Activated naive CD4-positive, alpha-beta T cell treated with anti-CD3 and anti-CD28 coated beads for 36 hours (primary cell): ENCODE results near the gene ENTPD2. TPM values are rescaled to one million over a fixed set of nuclear protein-coding genes. Genes with fewer than 3 reads are reported as not detected.

Experiments
- CTCF ChIA-PET: fragments of 350-600 bp; sonication (Branson Sonifier 250); formaldehyde crosslinking; loops from one replicate; lab custom pipeline; 2021; ENCODE audit warnings: antibody characterized with exemption; lab: Charles Lee
- DNase-seq: peaks from one replicate; pipeline ENCODE4 v3.0.0-alpha.2; 2020
- H3K27ac Mint-ChIP-seq: one replicate; pipeline ENCODE4 v1.8.0; 2021; ENCODE audit warnings: mild to moderate bottlenecking, mixed read lengths
- H3K27me3 Mint-ChIP-seq: one replicate; pipeline ENCODE4 v1.8.0; 2021; ENCODE audit warnings: low read depth, mixed read lengths
- H3K36me3 Mint-ChIP-seq: one replicate; pipeline ENCODE4 v1.8.0; 2021; ENCODE audit warnings: low read depth, mixed read lengths
- H3K4me1 Mint-ChIP-seq: one replicate; pipeline ENCODE4 v1.8.0; 2021; ENCODE audit warnings: low read depth, mixed read lengths
- H3K4me3 Mint-ChIP-seq: one replicate; pipeline ENCODE4 v1.8.0; 2021; ENCODE audit warnings: mild to moderate bottlenecking, moderate library complexity, mixed read lengths
- H3K9me3 Mint-ChIP-seq: one replicate; pipeline ENCODE4 v1.8.0; 2021; ENCODE audit warnings: mixed read lengths
- intact Hi-C: fragments of 100-400 bp; cut with micrococcal nuclease; formaldehyde crosslinking; loops from one replicate; pipeline ENCODE4 v1.15.1; 2023
- total RNA-seq, 2 experiments: library from RNA; stranded (reverse); gene quantifications; one replicate each; pipeline ENCODE4 v1.2.3, GENCODE V29; 2021

The ENTPD2 gene
- total RNA-seq, 2 experiments from 2014 or later, result not detected

DNA sequence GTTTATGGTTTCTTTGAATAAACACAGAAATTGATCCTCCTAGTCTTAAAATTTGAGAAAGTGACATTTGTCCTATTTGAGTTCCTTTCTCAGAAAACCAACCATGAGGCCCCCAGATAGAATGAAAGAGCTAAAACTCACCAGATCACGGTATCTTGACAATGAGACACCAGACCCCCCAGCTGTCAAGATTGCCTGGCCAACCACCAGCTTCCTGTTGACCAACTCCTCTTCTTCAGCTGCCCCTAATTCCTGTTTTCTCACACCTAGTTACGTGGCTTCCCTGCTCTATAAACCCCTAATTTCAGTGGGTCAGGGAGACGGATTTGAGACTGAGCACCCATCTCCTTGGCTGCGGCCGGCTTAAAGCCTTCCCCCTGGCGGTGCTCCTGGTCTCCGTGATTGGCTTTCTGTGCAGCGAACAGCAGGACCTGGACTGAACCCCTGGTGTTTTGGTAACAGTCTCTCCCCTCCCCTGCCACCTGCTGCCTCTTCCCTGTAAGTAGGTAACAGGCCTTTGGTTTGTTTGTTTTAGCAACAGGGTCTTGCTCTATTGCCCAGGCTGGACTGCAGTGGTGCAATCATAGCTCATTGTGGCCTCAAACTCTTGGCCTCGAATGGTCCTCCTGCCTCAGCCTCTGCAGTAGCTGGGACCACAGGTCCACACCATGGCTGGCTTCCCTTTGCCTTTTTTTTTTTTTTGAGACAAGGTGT, 4.8 kb upstream of the ENTPD2 start:
- Mint-ChIP-seq H3K9me3 (no peaks in the 10 kb centered on the region), H3K4me3 (no peak overlapping the region), H3K36me3 (no peaks in the 10 kb centered on the region), H3K4me1 (no peaks in the 10 kb centered on the region), H3K27me3 (no peaks in the 10 kb centered on the region), H3K27ac (no peak overlapping the region)
- no peak for DNase-seq
- CTCF ChIA-PET, result interaction anchor here (1.1 to 4.7 kb wide), 4 partner anchors 10 to 23 kb away, joined by 3 to 17 read pairs (median 14); partner anchors contain the start of gene SAPCD2
- intact Hi-C loops, result no loop called here

DNA sequence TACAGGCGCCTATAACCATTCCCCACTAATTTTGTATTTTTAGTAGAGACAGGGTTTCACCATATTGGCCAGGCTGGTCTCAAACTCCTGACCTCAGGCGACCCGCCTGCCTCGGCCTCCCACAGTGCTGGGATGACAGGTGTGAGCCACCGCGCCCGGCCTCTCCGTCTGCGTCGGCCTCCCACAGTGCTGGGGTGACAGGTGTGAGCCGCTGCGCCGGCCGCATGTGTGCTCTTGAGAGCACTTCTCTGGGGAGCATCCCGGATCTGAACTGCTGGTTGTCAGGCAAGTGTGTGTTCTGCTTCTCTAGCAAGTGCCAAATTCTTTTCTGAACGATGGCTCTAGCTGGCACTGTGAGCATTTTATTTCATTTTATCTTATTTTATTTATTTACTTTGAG, 3.7 kb upstream of the ENTPD2 start:
- intact Hi-C loops, result no loop called here
- CTCF ChIA-PET, result interaction anchor here (0.9 to 4.7 kb wide), 3 partner anchors 9 to 13 kb away, joined by 5 to 17 read pairs (median 15); partner anchors contain the start of gene SAPCD2
- DNase-seq, result no peak
- Mint-ChIP-seq H3K4me3 (no peak overlapping the region), H3K27me3 (peaks cover 2% of the 10 kb centered on the region), H3K36me3 (no peaks in the 10 kb centered on the region), H3K9me3 (no peaks in the 10 kb centered on the region), H3K27ac (no peak overlapping the region), H3K4me1 (no peaks in the 10 kb centered on the region)

DNA sequence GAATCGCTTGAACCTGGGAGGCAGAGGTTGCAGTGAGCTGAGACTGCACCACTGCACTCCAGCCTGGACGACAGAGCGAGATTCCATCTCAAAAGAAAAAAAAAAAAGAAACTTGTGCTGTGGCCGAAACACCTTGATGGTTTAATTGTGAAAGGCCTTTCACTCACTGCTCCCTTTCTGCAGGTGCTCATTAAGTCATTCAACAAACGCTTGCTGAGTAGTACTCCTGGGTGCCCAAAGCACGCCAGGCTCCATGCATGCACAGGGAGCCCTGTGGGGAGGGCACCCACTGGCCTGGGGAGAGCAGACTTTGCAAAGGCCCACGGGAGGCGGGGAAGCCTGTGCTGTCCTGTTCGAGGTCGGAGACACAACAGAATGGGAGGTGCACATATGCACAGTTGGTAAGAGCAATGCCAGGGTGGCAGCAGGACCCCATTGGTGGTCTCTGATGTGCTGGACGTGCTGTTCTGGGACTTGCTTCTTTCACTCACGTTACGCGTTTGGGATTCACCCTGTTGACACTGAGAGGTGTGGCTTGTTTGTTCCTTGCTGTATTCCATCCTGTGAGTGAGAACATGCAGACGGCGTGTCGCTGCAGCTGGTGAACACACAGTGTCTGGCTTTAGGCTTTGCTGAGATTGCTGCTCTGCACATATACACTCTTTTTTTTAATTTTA, 3.0 kb upstream of the ENTPD2 start:
- intact Hi-C loops, result no loop called here
- no peak overlapping the region for H3K27ac Mint-ChIP-seq
- DNase-seq, result no peak
- peaks cover 5% of the 10 kb centered on the region for H3K27me3 Mint-ChIP-seq
- CTCF ChIA-PET, result interaction anchor here (0.9 to 2.2 kb wide), 5 partner anchors 9 to 28 kb away, joined by 3 to 9 read pairs (median 5); no protein-coding TSS in a partner anchor
- H3K4me1 Mint-ChIP-seq, result no peaks in the 10 kb centered on the region
- H3K9me3 Mint-ChIP-seq, result no peaks in the 10 kb centered on the region
- H3K36me3 Mint-ChIP-seq, result no peaks in the 10 kb centered on the region
- no peak overlapping the region for H3K4me3 Mint-ChIP-seq

DNA sequence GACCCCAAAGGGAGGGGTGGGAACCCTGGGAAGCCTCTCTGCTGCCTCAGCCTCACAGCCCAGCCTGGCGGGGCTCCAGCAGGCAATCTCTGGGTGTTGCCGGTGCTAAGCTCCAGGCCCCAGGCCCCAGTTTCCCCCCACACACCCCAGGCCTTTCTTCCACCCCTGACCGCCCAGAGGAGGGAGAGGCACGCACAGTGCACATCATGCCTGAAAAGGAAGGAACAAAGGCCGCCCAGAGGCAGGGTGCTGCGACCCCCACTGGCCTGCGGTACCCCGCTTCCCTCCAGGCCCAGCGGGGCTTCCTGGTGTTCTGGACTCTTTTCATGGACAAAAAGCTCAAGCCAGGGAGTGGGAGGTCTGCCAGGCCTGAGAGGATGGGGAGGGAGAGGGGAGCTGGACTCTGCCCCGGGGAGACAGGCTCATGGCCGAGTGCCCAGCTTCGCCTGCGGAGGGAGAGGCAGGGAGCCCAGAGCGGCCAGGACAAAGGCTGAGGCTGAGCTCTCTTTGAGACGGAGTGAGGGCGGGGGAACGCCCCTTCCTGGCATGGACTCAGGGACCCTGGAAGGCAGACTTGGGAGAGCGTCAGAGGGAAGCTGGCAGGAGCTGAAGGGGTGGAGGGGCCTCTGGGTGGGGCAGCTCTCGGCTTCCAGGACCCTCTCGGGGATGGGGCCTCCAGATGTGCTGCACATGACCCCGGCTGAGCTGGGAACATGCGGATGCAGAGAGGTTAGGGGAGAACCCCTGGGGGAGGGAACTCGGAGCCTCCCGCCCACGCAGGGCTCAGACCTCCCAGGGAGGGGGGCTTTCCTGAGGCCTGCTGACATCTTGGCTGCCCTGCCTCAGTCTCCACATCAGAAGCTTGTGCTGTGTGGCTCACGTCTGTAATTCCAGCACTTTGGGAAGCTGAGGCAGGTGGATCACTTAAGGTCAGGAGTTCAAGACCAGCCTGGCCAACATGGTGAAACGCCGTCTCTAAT, 1.8 kb upstream of the ENTPD2 start:
- Mint-ChIP-seq H3K36me3 (no peaks in the 10 kb centered on the region), H3K4me1 (no peaks in the 10 kb centered on the region), H3K27me3 (peaks cover 6% of the 10 kb centered on the region), H3K9me3 (no peaks in the 10 kb centered on the region), H3K27ac (no peak overlapping the region), H3K4me3 (no peak overlapping the region)
- DNase-seq, result no peak
- intact Hi-C loops, result no loop called here
- CTCF ChIA-PET, result interaction anchor here (0.6 to 2.2 kb wide), 6 partner anchors 8 to 27 kb away, joined by 3 to 9 read pairs (median 4); no protein-coding TSS in a partner anchor

DNA sequence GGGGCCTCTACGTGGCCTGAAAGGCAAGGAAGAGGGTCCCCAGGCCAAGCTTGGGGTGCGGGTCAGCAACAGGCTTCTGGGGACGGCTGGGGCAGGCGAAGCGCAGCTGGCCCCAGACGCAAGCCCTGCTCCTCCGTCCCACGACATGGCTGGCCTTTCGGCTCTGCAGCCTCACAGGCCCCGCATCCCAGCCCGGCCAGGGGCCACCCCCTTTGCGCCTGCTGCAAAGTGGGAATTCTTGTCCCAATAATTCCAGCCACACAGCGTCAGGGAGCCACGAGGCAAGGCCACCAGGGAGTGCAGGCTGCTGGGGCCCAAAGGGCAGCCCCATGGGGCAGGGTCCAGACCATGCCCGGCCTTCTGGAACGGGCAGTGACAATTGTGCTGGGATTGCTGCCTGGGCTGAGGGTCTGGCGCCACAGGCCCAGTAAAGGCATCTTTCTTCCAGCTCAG, 1.1 kb upstream of the ENTPD2 start:
- Mint-ChIP-seq H3K27ac (no peak overlapping the region), H3K9me3 (no peaks in the 10 kb centered on the region), H3K27me3 (peaks cover 10% of the 10 kb centered on the region), H3K4me3 (no peak overlapping the region), H3K36me3 (no peaks in the 10 kb centered on the region), H3K4me1 (no peaks in the 10 kb centered on the region)
- DNase-seq, result no peak
- CTCF ChIA-PET, result interaction anchor here (2.1 to 2.2 kb wide), 2 partner anchors 14 to 26 kb away, joined by 5 to 7 read pairs; no protein-coding TSS in a partner anchor
- intact Hi-C loops, result no loop called here

DNA sequence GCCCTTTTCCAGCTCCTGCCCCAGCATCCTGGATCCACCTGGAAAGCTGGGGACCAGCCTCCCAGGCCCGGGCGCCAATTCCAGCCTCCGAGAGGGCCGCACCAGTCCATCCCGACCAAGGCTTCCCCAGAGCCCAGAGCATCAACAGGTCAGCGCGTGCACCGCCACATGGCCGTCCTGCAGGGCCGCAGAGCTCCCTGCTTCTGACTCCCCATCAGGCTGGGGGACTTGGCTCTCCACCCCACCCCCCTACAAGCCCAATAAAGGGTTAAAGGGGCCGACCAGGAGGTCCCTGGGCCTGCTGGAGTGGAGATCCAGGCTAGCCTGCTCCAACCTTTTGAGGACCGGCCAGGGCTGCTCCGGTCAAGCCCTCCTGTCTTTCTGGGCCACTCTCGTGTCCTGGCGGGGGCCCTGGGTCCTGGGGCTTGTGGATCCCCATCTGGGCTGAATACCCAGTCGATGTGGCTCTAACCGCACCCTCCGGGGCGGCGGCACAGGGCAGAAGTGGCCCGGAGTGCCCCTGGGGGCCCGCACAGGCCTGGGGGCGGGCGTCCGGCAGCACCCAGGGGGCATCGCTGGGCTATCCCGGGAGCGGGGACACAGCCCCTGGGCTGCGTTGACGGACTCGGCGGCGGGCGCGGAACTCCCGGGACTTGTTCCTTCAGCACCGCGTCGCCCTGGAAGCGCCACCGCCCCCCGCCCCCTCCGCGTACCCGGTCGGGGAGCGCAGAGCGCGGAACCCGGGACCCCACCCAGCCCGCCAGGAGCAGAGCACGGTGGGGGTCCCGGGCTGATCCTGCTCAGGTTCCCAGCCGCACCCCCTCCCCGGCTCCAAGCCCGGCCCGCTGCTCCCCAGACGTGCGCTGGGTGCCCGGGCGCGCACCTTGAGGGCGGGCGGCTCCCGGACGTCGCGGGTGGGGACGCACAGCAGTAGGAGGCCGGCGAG, 590 bp downstream of the ENTPD2 start:
- no peak for DNase-seq
- intact Hi-C loops, result no loop called here

DNA sequence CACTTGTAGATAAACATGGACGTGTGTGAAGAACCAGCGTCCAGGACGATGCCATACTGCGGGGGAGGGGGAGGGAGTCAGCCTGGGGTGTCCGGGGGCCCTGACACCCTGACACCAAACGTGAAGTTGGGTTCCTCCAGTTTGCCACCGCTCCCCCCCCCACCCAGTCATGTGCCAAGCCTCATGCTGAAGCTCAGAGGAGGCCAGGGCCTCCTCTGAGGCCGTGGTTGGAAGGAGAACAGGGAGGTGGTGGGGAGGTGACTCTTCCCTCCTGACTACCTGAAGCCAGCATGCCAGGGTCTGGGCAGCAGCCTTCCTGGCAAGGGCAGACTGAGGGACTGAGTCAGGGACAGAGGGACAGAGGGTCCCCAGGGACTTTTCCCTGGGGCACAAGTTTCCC, 1.6 kb downstream of the ENTPD2 start:
- CTCF ChIA-PET, result interaction anchor here (1.1 to 1.5 kb wide), 3 partner anchors 12 to 17 kb away, joined by 4 to 9 read pairs (median 6); no protein-coding TSS in a partner anchor
- no peak overlapping the region for H3K27ac Mint-ChIP-seq
- no peak overlapping the region for H3K4me3 Mint-ChIP-seq
- intact Hi-C loops, result no loop called here
- H3K27me3 Mint-ChIP-seq, result peaks cover 26% of the 10 kb centered on the region
- H3K9me3 Mint-ChIP-seq, result no peaks in the 10 kb centered on the region
- H3K4me1 Mint-ChIP-seq, result peaks cover 5% of the 10 kb centered on the region
- no peak for DNase-seq
- H3K36me3 Mint-ChIP-seq, result no peaks in the 10 kb centered on the region

More for the DNA sequence above, 590 bp downstream of the ENTPD2 start:
- H3K4me1 Mint-ChIP-seq, result peaks cover 5% of the 10 kb centered on the region
- no peaks in the 10 kb centered on the region for H3K36me3 Mint-ChIP-seq
- CTCF ChIA-PET, result interaction anchor here (1.1 to 1.5 kb wide), 3 partner anchors 11 to 18 kb away, joined by 4 to 9 read pairs (median 6); no protein-coding TSS in a partner anchor
- no peak overlapping the region for H3K27ac Mint-ChIP-seq
- H3K4me3 Mint-ChIP-seq, result no peak overlapping the region
- H3K27me3 Mint-ChIP-seq, result peaks cover 17% of the 10 kb centered on the region
- no peaks in the 10 kb centered on the region for H3K9me3 Mint-ChIP-seq

DNA sequence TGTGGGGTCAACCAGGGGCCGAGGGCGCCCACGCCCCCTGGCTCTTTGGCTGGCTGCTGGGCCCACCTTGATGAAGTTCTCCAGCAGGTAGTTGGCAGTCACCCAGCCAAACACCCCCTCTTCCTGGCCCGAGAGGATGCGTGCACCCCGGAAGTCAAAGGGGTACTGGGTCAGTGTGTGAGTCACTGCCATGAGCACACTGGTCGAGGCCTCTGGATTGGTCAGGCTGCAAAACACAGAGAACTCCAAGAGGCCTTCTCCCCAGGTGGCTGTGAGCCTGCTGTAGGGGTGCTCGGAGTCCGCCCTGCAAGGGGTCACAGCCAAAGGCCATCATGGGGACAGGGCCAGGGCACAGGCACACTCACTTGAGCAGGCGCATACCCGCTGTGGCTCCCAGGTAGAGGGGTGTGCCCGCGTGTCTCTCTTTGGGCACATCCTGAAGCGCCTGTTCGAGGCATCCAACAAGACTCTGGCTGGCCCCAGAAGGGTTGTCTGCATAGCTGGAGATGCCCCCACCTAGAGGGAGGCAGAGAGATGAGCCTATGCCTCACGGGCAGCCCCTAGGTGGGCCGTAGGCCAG, 2.6 kb downstream of the ENTPD2 start:
- Mint-ChIP-seq H3K27ac (no peak overlapping the region), H3K9me3 (no peaks in the 10 kb centered on the region), H3K36me3 (no peaks in the 10 kb centered on the region), H3K4me1 (peaks cover 7% of the 10 kb centered on the region), H3K4me3 (no peak overlapping the region), H3K27me3 (peaks cover 34% of the 10 kb centered on the region)
- no peak for DNase-seq
- intact Hi-C loops, result loop anchor here (2.0 kb wide), 1 partner anchor 120 kb away; the partner anchor contains the start of gene LRRC26
- CTCF ChIA-PET, result no interaction called here

DNA sequence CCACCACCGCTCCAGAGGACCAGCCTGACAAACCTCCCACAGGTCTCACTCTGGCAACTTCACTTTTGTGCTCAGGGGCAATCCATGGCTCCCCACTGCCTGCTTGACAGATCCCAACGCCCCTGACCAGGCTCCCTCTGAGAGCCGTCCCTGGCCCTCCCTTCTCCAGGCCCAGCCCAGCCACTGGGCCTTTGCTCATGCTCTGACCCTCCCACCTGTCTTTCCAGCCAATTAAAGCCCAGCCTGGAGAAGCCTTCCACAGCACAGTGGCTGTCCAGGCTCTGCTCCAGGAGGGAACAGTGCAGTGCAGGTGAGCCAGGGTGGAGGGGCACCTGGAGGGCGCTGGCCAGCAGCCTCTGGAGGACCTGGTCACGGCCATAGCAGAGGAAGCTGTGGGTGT, 3.3 kb downstream of the ENTPD2 start:
- DNase-seq, result no peak
- H3K4me1 Mint-ChIP-seq, result peaks cover 7% of the 10 kb centered on the region
- H3K36me3 Mint-ChIP-seq, result no peaks in the 10 kb centered on the region
- no peak overlapping the region for H3K27ac Mint-ChIP-seq
- H3K27me3 Mint-ChIP-seq, result peaks cover 34% of the 10 kb centered on the region
- H3K4me3 Mint-ChIP-seq, result no peak overlapping the region
- intact Hi-C loops, result loop anchor here (2.0 kb wide), 1 partner anchor 120 kb away; the partner anchor contains the start of gene LRRC26
- CTCF ChIA-PET, result no interaction called here
- H3K9me3 Mint-ChIP-seq, result no peaks in the 10 kb centered on the region

DNA sequence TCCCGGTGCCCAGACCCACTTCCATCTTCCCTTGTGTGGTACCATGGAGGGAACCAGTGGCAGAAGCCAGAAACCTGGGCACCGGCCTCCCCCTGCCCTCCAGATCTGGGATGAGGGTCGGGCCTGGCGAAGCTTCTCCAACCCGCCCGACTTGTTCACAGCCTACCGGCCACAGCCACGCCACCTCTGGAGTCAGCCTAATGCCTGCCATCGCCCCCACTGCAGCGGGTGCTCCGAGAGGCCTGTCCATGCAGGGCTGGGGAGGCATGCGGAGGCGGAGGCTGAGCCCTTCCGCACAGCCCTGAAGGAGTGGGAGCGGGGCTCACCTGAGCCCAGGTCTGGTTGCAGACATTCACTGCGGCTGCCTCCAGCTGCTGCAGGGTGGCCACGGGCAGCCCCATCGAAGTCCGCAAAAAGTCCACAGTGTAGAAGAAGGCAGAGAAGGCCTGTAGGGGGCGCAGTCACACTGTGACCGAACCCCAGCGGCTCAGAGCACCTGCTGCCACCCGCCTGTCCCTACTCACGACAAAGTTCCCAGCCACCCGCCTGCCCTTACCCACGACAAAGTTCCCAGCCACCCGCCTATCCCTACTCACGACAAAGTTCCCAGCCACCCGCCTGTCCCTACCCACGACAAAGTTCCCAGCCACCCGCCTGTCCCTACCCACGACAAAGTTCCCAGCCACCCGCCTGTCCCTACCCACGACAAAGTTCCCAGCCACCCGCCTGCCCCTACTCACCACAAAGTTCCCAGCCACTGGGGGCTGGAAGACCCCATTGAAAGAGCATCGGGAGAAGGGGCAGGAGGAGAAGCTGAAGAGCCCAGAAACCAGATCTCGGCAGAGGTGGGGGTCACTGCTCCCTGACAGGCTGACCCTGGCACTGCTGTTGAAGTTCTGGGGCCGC, 4.1 kb downstream of the ENTPD2 start:
- H3K4me1 Mint-ChIP-seq, result peaks cover 12% of the 10 kb centered on the region
- no peak overlapping the region for H3K4me3 Mint-ChIP-seq
- no peaks in the 10 kb centered on the region for H3K9me3 Mint-ChIP-seq
- peaks cover 39% of the 10 kb centered on the region for H3K27me3 Mint-ChIP-seq
- intact Hi-C loops, result loop anchor here (2.0 to 5.0 kb wide), 3 partner anchors 78 to 188 kb away; partner anchors contain the start of gene LRRC26
- CTCF ChIA-PET, result interaction anchor here (0.6 to 1.9 kb wide), 9 partner anchors 10 to 539 kb away, joined by 3 to 8 read pairs (median 3); partner anchors contain the start of gene SAPCD2
- peak; percentile 77 for DNase-seq
- no peaks in the 10 kb centered on the region for H3K36me3 Mint-ChIP-seq
- no peak overlapping the region for H3K27ac Mint-ChIP-seq
